Activated CD8-positive, alpha-beta T cell treated with anti-CD3 and anti-CD28 coated beads for 36 hours (primary cell): Measurements from ENCODE around the gene TACC3. TPM values are rescaled to one million over a fixed set of nuclear protein-coding genes. Genes with fewer than 3 reads are reported as not detected.
A peak's percentile ranks its signal among the peaks of the same experiment; 100 is the strongest.

ENCODE experiments used
- ATAC-seq: fragments of 200-7000 bp; cut with Tn5 transposase; one replicate; pipeline ENCODE4 v1.10.0; 2021; ENCODE audit warnings: mild to moderate bottlenecking, moderate library complexity
- CTCF ChIA-PET: fragments of 350-600 bp; sonication (Branson Sonifier 250); formaldehyde crosslinking; loops from one replicate; lab custom pipeline; 2021; ENCODE audit warnings: antibody characterized with exemption; lab: Charles Lee
- POLR2A ChIA-PET: fragments of 350-600 bp; sonication (Branson Sonifier 250); formaldehyde crosslinking; loops from one replicate; lab custom pipeline; 2021; ENCODE audit warnings: antibody characterized with exemption; lab: Charles Lee
- DNase-seq: peaks from one replicate; pipeline ENCODE4 v3.0.0-alpha.2; 2020
- H3K27ac Mint-ChIP-seq: one replicate; pipeline ENCODE4 v1.8.0; 2021; ENCODE audit warnings: mild to moderate bottlenecking, mixed read lengths
- H3K27me3 Mint-ChIP-seq: one replicate; pipeline ENCODE4 v1.8.0; 2021; ENCODE audit warnings: mixed read lengths
- H3K36me3 Mint-ChIP-seq: one replicate; pipeline ENCODE4 v1.8.0; 2021; ENCODE audit warnings: low read depth, mixed read lengths
- H3K4me1 Mint-ChIP-seq: one replicate; pipeline ENCODE4 v1.8.0; 2021; ENCODE audit warnings: low read depth, mixed read lengths
- H3K4me3 Mint-ChIP-seq: one replicate; pipeline ENCODE4 v1.8.0; 2021; ENCODE audit warnings: mild to moderate bottlenecking, moderate library complexity, mixed read lengths
- H3K9me3 Mint-ChIP-seq: one replicate; pipeline ENCODE4 v1.8.0; 2021; ENCODE audit warnings: mixed read lengths
- CTCF ChIP-seq: fragments of 200-600 bp; IDR thresholded peaks from one replicate; pipeline ENCODE4 v1.8.0; 2022; ENCODE audit warnings: antibody characterized with exemption, mild to moderate bottlenecking
- intact Hi-C: fragments of 100-400 bp; cut with micrococcal nuclease; formaldehyde crosslinking; loops from one replicate; pipeline ENCODE4 v1.10.0; 2022
- total RNA-seq, 2 experiments: library from RNA; stranded (reverse); gene quantifications; one replicate each; pipeline ENCODE4 v1.2.3, GENCODE V29; 2021

The TACC3 gene
- 100 to 1,000 TPM; 190 to 200 TPM for total RNA-seq

- ATAC-seq, result peak; percentile 81
- H3K9me3 Mint-ChIP-seq, result no peaks in the 10 kb centered on the region
- peaks cover 46% of the 10 kb centered on the region for H3K36me3 Mint-ChIP-seq
- intact Hi-C loops, result no loop called here
- no peak for TF ChIP-seq CTCF
- peak within 1 kb of the TSS; percentile 99 for H3K27ac Mint-ChIP-seq
- DNase-seq, result peak; percentile 96
- POLR2A ChIA-PET, result interaction anchor here (0.9 to 11.2 kb wide), 10 partner anchors 9 to 149 kb away, joined by 3 to 190 read pairs (median 6); partner anchors contain the start of genes NSD2 and SLBP
- H3K4me1 Mint-ChIP-seq, result peaks cover 40% of the 10 kb centered on the region
- CTCF ChIA-PET, result interaction anchor here (1.7 to 15.4 kb wide), 5 partner anchors 8 to 29 kb away, joined by 3 to 257 read pairs (median 6); no protein-coding TSS in a partner anchor
- H3K27me3 Mint-ChIP-seq, result no peaks in the 10 kb centered on the region
- peak within 1 kb of the TSS; percentile 97 for H3K4me3 Mint-ChIP-seq
Observed at GRCh38 chr4:1721003-1721665, at the start of gene TACC3, which contains the start of gene TMEM129. TSS of gene TACC3 (plus strand) at chr4:1721521. CDS start at chr4:1723422, 1,901 bp downstream. TSS of gene TMEM129 (minus strand) at chr4:1721323. CDS start at chr4:1720837, 486 bp downstream.

- H3K27me3 Mint-ChIP-seq, result no peaks in the 10 kb centered on the region
- TF ChIP-seq CTCF, result no peak
- no peaks in the 10 kb centered on the region for H3K36me3 Mint-ChIP-seq
- no peaks in the 10 kb centered on the region for H3K4me1 Mint-ChIP-seq
- no peak overlapping the region for H3K27ac Mint-ChIP-seq
- no peak for DNase-seq
- H3K4me3 Mint-ChIP-seq, result no peak overlapping the region
- intact Hi-C loops, result no loop called here
- POLR2A ChIA-PET, result no interaction called here
- no peak for ATAC-seq
- H3K9me3 Mint-ChIP-seq, result no peaks in the 10 kb centered on the region
- CTCF ChIA-PET, result interaction anchor here (0.7 to 1.4 kb wide), 2 partner anchors 20 to 1613 kb away, joined by 3 to 6 read pairs; no protein-coding TSS in a partner anchor
Observed at GRCh38 chr4:1673671-1674070, 47.6 kb upstream of the TACC3 start.

GRCh38 chr4:1674682-1675081, 46.6 kb upstream of the TACC3 start:
- ChIA-PET CTCF (interaction anchor here (0.8 kb wide), 1 partner anchor 18 kb away, joined by 3 read pairs; no protein-coding TSS in a partner anchor), POLR2A (no interaction called here)
- H3K4me1 Mint-ChIP-seq, result no peaks in the 10 kb centered on the region
- no peaks in the 10 kb centered on the region for H3K9me3 Mint-ChIP-seq
- H3K27me3 Mint-ChIP-seq, result no peaks in the 10 kb centered on the region
- intact Hi-C loops, result no loop called here
- H3K4me3 Mint-ChIP-seq, result no peak overlapping the region
- ATAC-seq (no peak), DNase-seq (no peak)
- no peak overlapping the region for H3K27ac Mint-ChIP-seq
- H3K36me3 Mint-ChIP-seq, result no peaks in the 10 kb centered on the region
- no peak for TF ChIP-seq CTCF

GRCh38 chr4:1675136-1675801, 46.1 kb upstream of the TACC3 start:
- Mint-ChIP-seq H3K27ac (no peak overlapping the region), H3K27me3 (no peaks in the 10 kb centered on the region), H3K36me3 (no peaks in the 10 kb centered on the region), H3K4me3 (no peak overlapping the region), H3K9me3 (no peaks in the 10 kb centered on the region), H3K4me1 (no peaks in the 10 kb centered on the region)
- TF ChIP-seq CTCF, result no peak
- CTCF ChIA-PET, result interaction anchor here (0.8 kb wide), 1 partner anchor 18 kb away, joined by 3 read pairs; no protein-coding TSS in a partner anchor
- DNase-seq, result no peak
- ATAC-seq, result no peak
- intact Hi-C loops, result no loop called here
- POLR2A ChIA-PET, result no interaction called here

- ChIA-PET POLR2A (interaction anchor here (1.0 kb wide), 1 partner anchor 16 kb away, joined by 3 read pairs; no protein-coding TSS in a partner anchor), CTCF (no interaction called here)
- no peak for DNase-seq
- Mint-ChIP-seq H3K9me3 (no peaks in the 10 kb centered on the region), H3K27ac (no peak overlapping the region), H3K4me1 (no peaks in the 10 kb centered on the region), H3K27me3 (no peaks in the 10 kb centered on the region), H3K4me3 (no peak overlapping the region), H3K36me3 (no peaks in the 10 kb centered on the region)
- no peak for TF ChIP-seq CTCF
- no peak for ATAC-seq
- intact Hi-C loops, result no loop called here
Observed at GRCh38 chr4:1675802-1676137, 45.6 kb upstream of the TACC3 start.
